HG03064 (cell line): ENCODE measurements around the gene PIP5K1B.

Experiments
- ATAC-seq: cut with Tn5 transposase; IDR thresholded peaks from one replicate; pipeline ENCODE4 v1.9.1; 2021; ENCODE audit warnings: low read depth; ENCODE audit not compliant: unreplicated experiment

Gene PIP5K1B

GRCh38 chr9:68804911-68805889 is 100.2 kb downstream of the PIP5K1B start:
- no peak for ATAC-seq

GRCh38 chr9:68805890-68806517 is 101.0 kb downstream of the PIP5K1B start:
- no peak for ATAC-seq

GRCh38 chr9:68808338-68808890 is 103.4 kb downstream of the PIP5K1B start:
- no peak for ATAC-seq

- no peak for ATAC-seq
These were observed 112.2 kb downstream of the PIP5K1B start for GRCh38 chr9:68817079-68817875.

- no peak for ATAC-seq
These were observed 114.0 kb downstream of the PIP5K1B start for GRCh38 chr9:68819065-68819464.

- ATAC-seq: no peak
These were observed 116.9 kb downstream of the PIP5K1B start for GRCh38 chr9:68821911-68822310.

- no peak for ATAC-seq
These were observed 117.6 kb downstream of the PIP5K1B start for GRCh38 chr9:68822596-68823165.

- ATAC-seq: no peak
These were observed 120.9 kb downstream of the PIP5K1B start for GRCh38 chr9:68825762-68826472.

- no peak for ATAC-seq
These were observed 123.1 kb downstream of the PIP5K1B start for GRCh38 chr9:68827837-68828744.

GRCh38 chr9:68832101-68832500 is 127.1 kb downstream of the PIP5K1B start:
- ATAC-seq: no peak

GRCh38 chr9:68832861-68833518 is 128.0 kb downstream of the PIP5K1B start:
- no peak for ATAC-seq

GRCh38 chr9:68834931-68835520 is 130.0 kb downstream of the PIP5K1B start:
- no peak for ATAC-seq

- no peak for ATAC-seq
These were observed 131.7 kb downstream of the PIP5K1B start for GRCh38 chr9:68836788-68837187.

- no peak for ATAC-seq
These were observed 133.2 kb downstream of the PIP5K1B start for GRCh38 chr9:68838245-68838644.

- no peak for ATAC-seq
These were observed 136.4 kb downstream of the PIP5K1B start for GRCh38 chr9:68841276-68842052.

GRCh38 chr9:68842568-68842967 is 137.5 kb downstream of the PIP5K1B start:
- ATAC-seq: no peak

GRCh38 chr9:68843239-68843638 is 138.2 kb downstream of the PIP5K1B start:
- ATAC-seq: no peak
